K562 (cell line): ENCODE results near the gene ZBTB20. TPM values are rescaled to one million over a fixed set of nuclear protein-coding genes. Genes with fewer than 3 reads are reported as not detected.

Experiments used
- ATAC-seq: fragments of 200-7000 bp; cut with Tn5 transposase; 3 replicates; pipeline ENCODE4 v1.9.1; 2020; ENCODE audit warnings: moderate library complexity
- BruUV-seq: library from RNA; stranded (reverse); fragments of 400-500 nt; replicated peaks from 2 replicates; lab custom pipeline; 2021; lab: Mats Ljungman, UMichigan
- CTCF ChIA-PET: fragments of 300-600 bp; formaldehyde crosslinking; extraction: SDS; loops from one replicate; lab custom pipeline; 2021; ENCODE audit warnings: low intra/inter-chr PET ratio; lab: Yijun Ruan, JAX
- POLR2A ChIA-PET: fragments of 300-600, 350-650 bp; sonication (Branson Sonifier 250); formaldehyde crosslinking; extraction: SDS; loops from one replicate; lab custom pipeline; 2021; ENCODE audit warnings: antibody characterized with exemption, inconsistent platforms; lab: Yijun Ruan, JAX
- DNase-seq, 4 experiments: peaks; one replicate each; pipeline versions ENCODE4 v3.0.0 to v3.0.0-alpha.2; 2011 to 2018; ENCODE audit warnings: low spot score in 3 of 4, mixed read lengths in 3 of 4; ENCODE audit errors: extremely low read depth in 1 of 4
- FAIRE-seq: peaks from 2 replicates; lab custom pipeline; 2011; peaks lifted over from hg19 to GRCh38; lab: Jason Lieb, UNC
- H2AFZ ChIP-seq: 2 replicates; pipeline ENCODE4 v1.6.0; 2011; ENCODE audit warnings: low read depth, low read length, control low read depth, inconsistent platforms
- H3K27ac ChIP-seq: fragments of 200-600 bp; 3 replicates; pipeline ENCODE4 v1.8.0; 2011; ENCODE audit warnings: low read depth, mild to moderate bottlenecking, control low read depth, inconsistent platforms, low read length, moderate library complexity, mixed read lengths; ENCODE audit errors: extremely low read depth
- H3K27me3 ChIP-seq, 2 experiments: fragments of 300-600 bp in 1 of 2; 2 replicates in 1 of 2; 3 replicates in 1 of 2; pipeline versions ENCODE4 v1.6.0 to v1.8.0; 2011; ENCODE audit warnings: inconsistent platforms in 2 of 2, low read length in 2 of 2, mild to moderate bottlenecking in 1 of 2, mixed read lengths in 1 of 2, moderate library complexity in 1 of 2; ENCODE audit not compliant: control insufficient read depth in 2 of 2, insufficient read depth in 2 of 2
- H3K36me3 ChIP-seq: fragments of 300-600 bp; 3 replicates; pipeline ENCODE4 v1.8.0; 2011; ENCODE audit warnings: mild to moderate bottlenecking, low read length, inconsistent platforms; ENCODE audit not compliant: control insufficient read depth, insufficient read depth
- H3K4me1 ChIP-seq, 2 experiments: fragments of 200-600 bp in 1 of 2; replicated peaks in 1 of 2; 2 replicates in 1 of 2; 3 replicates in 1 of 2; pipeline versions ENCODE4 v1.5.1 to v1.8.0; 2011; ENCODE audit warnings: inconsistent platforms in 2 of 2, low read length in 2 of 2, mild to moderate bottlenecking in 1 of 2, mixed read lengths in 1 of 2, moderate library complexity in 1 of 2; ENCODE audit not compliant: control insufficient read depth in 2 of 2, insufficient read depth in 2 of 2
- H3K4me2 ChIP-seq: 2 replicates; pipeline ENCODE4 v1.6.1; 2011; ENCODE audit warnings: low read length, control low read depth, inconsistent platforms, mixed read lengths; ENCODE audit not compliant: insufficient read depth
- H3K4me3 ChIP-seq: fragments of 200-600 bp; sonication (generic), shearing (Covaris generic); 2 replicates; pipeline ENCODE4 v1.5.1; 2016; ENCODE audit warnings: control low read depth, inconsistent platforms
- H3K79me2 ChIP-seq: fragments of 200-600 bp; 3 replicates; pipeline ENCODE4 v1.8.0; 2011; ENCODE audit warnings: low read length, inconsistent platforms; ENCODE audit not compliant: control insufficient read depth, insufficient read depth
- H3K9ac ChIP-seq, 2 experiments: 2 replicates each; pipeline versions ENCODE4 v1.6.0 to v1.6.1; 2011; ENCODE audit warnings: low read depth in 2 of 2, low read length in 2 of 2, control low read depth in 1 of 2, inconsistent platforms in 1 of 2, mild to moderate bottlenecking in 1 of 2, mixed read lengths in 1 of 2; ENCODE audit not compliant: insufficient read depth in 1 of 2
- H3K9me1 ChIP-seq: one replicate; pipeline ENCODE4 v1.6.0; 2011; ENCODE audit warnings: inconsistent platforms, mild to moderate bottlenecking, low read length, moderate library complexity; ENCODE audit not compliant: control insufficient read depth, insufficient read depth
- H3K9me3 ChIP-seq: replicated peaks from 2 replicates; pipeline ENCODE4 v1.5.1; 2011; ENCODE audit warnings: low read depth, low read length, inconsistent platforms; ENCODE audit not compliant: control insufficient read depth, insufficient read depth
- H4K20me1 ChIP-seq: replicated peaks from 2 replicates; pipeline ENCODE4 v1.6.1; 2011; ENCODE audit warnings: low read length, inconsistent platforms, mixed read lengths; ENCODE audit not compliant: control insufficient read depth, insufficient read depth
- EGR1 ChIP-seq: fragments of 450-650 bp; conservative IDR thresholded peaks from 2 replicates; pipeline ENCODE4 v1.6.1; 2017; ENCODE audit warnings: mild to moderate bottlenecking
- ERF ChIP-seq: fragments of 450-650 bp; formaldehyde crosslinking; IDR thresholded peaks from 2 replicates; pipeline ENCODE4 v1.4.0; 2020; ENCODE audit warnings: mild to moderate bottlenecking, mixed read lengths
- SIX5 ChIP-seq, 2 experiments: IDR thresholded peaks; 2 replicates each; pipeline ENCODE4 v1.6.1; 2011; ENCODE audit warnings: low read length in 2 of 2, borderline replicate concordance in 1 of 2, low read depth in 1 of 2, mild to moderate bottlenecking in 1 of 2, moderate library complexity in 1 of 2; ENCODE audit not compliant: insufficient read depth in 1 of 2
- WGBS: fragments of 100-300 bp; shearing (Covaris generic); methylation state at CpG from one replicate; pipeline ENCODE4 v1.1.6; 2016; ENCODE audit warnings: low coverage, mixed read lengths; ENCODE audit not compliant: insufficient coverage; ENCODE audit errors: missing lambda C conversion rate; 5-methylcytosine and 5-hydroxymethylcytosine counted together
- in situ Hi-C: fragments of 300-500 bp; cut with MboI; formaldehyde crosslinking; loops from 4 replicates; pipeline ENCODE4 v1.15.0; 2018; ENCODE audit warnings: inconsistent platforms, mixed read lengths
- intact Hi-C: fragments of 100-400 bp; cut with micrococcal nuclease; formaldehyde crosslinking; loops from 2 replicates; pipeline ENCODE4 v1.14.2; 2022
- polyA plus RNA-seq, 8 experiments: library from polyadenylated mRNA; depleted of rRNA in 4 of 8; stranded (reverse) in 5 of 8; unstranded in 3 of 8; fragments of >200 nt; fragmentation: Nextera tagmentation in 2 of 8; fragmentation: Illumina TruSeq in 1 of 8; extraction: Ambion mirVana in 2 of 8; extraction: Trizol in 1 of 8; gene quantifications; 2 replicates each; pipeline versions ENCODE4 v1.2.1 to v1.2.3, GENCODE V29; 2011 to 2014; ENCODE audit warnings: inconsistent platforms in 1 of 8, missing spikeins in 1 of 8
- total RNA-seq, 7 experiments: library from RNA; depleted of rRNA in 6 of 7; stranded (reverse); fragments of >200 nt in 6 of 7; fragmentation: Illumina TruSeq in 2 of 7; extraction: Trizol in 2 of 7; gene quantifications; 2 replicates each; pipeline versions ENCODE4 v1.2.1 to v1.2.3, GENCODE V29; 2011 to 2021; ENCODE audit warnings: low replicate concordance in 1 of 7
- TF ChIP-seq, protein P1 (sequence below), 3 experiments: fragments of 200-800 bp in 1 of 3; fragments of 250-450 bp in 1 of 3; fragments of 450-650 bp in 1 of 3; sonication (Bioruptor Pico) in 1 of 3; sonication (Bioruptor generic) in 1 of 3; formaldehyde crosslinking in 1 of 3; IDR thresholded peaks; 2 replicates each; pipeline versions ENCODE4 v1.6.1 to v1.8.0; 2016 to 2022; ENCODE audit warnings: mild to moderate bottlenecking in 2 of 3, missing genetic modification characterization in 2 of 3, missing compliant biosample characterization in 1 of 3, moderate library complexity in 1 of 3

Gene ZBTB20
- total and polyA plus RNA-seq, 9 of the 15 experiments (the other 6 are each of a cell fraction or from before 2014, with no cell fraction given) = 0.17 to 1.7 (median 0.45) TPM

DNA sequence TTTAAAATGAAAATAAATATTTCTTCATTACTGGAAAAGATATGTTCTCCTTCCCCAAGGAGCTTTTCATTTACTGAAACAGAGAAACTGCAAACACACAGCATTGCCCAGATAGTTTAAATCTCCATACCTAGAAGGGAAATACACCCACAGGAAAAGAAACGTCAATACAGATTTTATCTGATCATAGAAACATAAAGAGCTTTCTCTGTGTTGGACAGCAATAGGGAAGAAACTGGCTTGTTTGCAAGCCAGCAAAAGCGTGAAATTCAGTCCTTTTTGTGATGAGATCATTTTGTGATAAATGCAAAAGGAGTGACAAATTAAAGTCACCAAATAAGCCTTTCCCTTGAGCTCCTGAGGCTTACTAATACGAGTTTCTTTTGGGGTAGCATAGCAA is 455.2 kb downstream of the ZBTB20 start:
- no peak overlapping the region for H3K9ac ChIP-seq
- no TSS peak for BruUV-seq
- in situ Hi-C loops (no loop called here), intact Hi-C loops (no loop called here)
- H3K4me1 ChIP-seq = no peaks in the 10 kb centered on the region
- H3K27ac ChIP-seq = no peak overlapping the region
- 0% methylated on average over 3 of the region's 3 CpGs for WGBS
- H3K79me2 ChIP-seq = no peaks in the 10 kb centered on the region
- TF ChIP-seq EGR1 = 0 out of 2 replicates have a peak, but pooled peaks have one; percentile 30
- TF ChIP-seq SIX5 (IDR thresholded peaks at IDR 0.05; ENCODE audit: borderline replicate concordance in 1 of 2, insufficient read depth in 1 of 2, low read depth in 1 of 2, low read length in 2 of 2) = no peak
- TF ChIP-seq, protein P1, sequence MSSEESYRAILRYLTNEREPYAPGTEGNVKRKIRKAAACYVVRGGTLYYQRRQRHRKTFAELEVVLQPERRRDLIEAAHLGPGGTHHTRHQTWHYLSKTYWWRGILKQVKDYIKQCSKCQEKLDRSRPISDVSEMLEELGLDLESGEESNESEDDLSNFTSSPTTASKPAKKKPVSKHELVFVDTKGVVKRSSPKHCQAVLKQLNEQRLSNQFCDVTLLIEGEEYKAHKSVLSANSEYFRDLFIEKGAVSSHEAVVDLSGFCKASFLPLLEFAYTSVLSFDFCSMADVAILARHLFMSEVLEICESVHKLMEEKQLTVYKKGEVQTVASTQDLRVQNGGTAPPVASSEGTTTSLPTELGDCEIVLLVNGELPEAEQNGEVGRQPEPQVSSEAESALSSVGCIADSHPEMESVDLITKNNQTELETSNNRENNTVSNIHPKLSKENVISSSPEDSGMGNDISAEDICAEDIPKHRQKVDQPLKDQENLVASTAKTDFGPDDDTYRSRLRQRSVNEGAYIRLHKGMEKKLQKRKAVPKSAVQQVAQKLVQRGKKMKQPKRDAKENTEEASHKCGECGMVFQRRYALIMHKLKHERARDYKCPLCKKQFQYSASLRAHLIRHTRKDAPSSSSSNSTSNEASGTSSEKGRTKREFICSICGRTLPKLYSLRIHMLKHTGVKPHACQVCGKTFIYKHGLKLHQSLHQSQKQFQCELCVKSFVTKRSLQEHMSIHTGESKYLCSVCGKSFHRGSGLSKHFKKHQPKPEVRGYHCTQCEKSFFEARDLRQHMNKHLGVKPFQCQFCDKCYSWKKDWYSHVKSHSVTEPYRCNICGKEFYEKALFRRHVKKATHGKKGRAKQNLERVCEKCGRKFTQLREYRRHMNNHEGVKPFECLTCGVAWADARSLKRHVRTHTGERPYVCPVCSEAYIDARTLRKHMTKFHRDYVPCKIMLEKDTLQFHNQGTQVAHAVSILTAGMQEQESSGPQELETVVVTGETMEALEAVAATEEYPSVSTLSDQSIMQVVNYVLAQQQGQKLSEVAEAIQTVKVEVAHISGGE (CRISPR knock-in tag; IDR thresholded peaks at IDR 0.05) = no peak
- no peak for TF ChIP-seq ERF (CRISPR knock-in tag)
- H3K9me3 ChIP-seq = no peaks in the 10 kb centered on the region
- no peak overlapping the region for H2AFZ ChIP-seq
- H3K27me3 ChIP-seq = no peaks in the 10 kb centered on the region
- H4K20me1 ChIP-seq = no peaks in the 10 kb centered on the region
- DNase-seq = no peak
- H3K4me3 ChIP-seq = no peak overlapping the region
- ChIA-PET POLR2A (no interaction called here), CTCF (no interaction called here)
- H3K9me1 ChIP-seq = no peaks in the 10 kb centered on the region
- ATAC-seq = no peak
- H3K4me2 ChIP-seq = no peak overlapping the region
- H3K36me3 ChIP-seq = no peaks in the 10 kb centered on the region
- FAIRE-seq = no peak
